HL-60 (cell line): ENCODE measurements around the gene SOST.
A peak's percentile ranks its signal among the peaks of the same experiment; 100 is the strongest.

Experiments
- DNase-seq, 2 experiments: peaks; one replicate each; pipeline ENCODE4 v3.0.0-alpha.2; 2010 to 2020; ENCODE audit warnings: low read depth in 1 of 2, low spot score in 1 of 2
- H3K27ac ChIP-seq: fragments of 250-450 bp; sonication (Bioruptor Pico); replicated peaks from 2 replicates; pipeline ENCODE4 v1.5.1; 2020; ENCODE audit warnings: mild to moderate bottlenecking, moderate library complexity
- H3K27me3 ChIP-seq: fragments of 250-450 bp; sonication (Bioruptor Pico); 2 replicates; pipeline ENCODE4 v1.5.1; 2021; ENCODE audit warnings: mild to moderate bottlenecking, moderate library complexity; ENCODE audit not compliant: insufficient read depth, poor library complexity, severe bottlenecking
- H3K4me3 ChIP-seq: replicated peaks from 2 replicates; pipeline ENCODE4 v1.5.1; 2011; ENCODE audit warnings: mild to moderate bottlenecking, control low read depth, low read length; ENCODE audit not compliant: insufficient read depth
- GABPA ChIP-seq: IDR thresholded peaks from 2 replicates; pipeline ENCODE4 v1.6.1; 2012; ENCODE audit warnings: low read depth
- POLR2AphosphoS5 ChIP-seq: IDR thresholded peaks from 2 replicates; pipeline ENCODE4 v1.6.1; 2012; ENCODE audit warnings: low read depth
- SPI1 ChIP-seq: IDR thresholded peaks from 2 replicates; pipeline ENCODE4 v1.6.1; 2012; ENCODE audit warnings: low read depth, mild to moderate bottlenecking, borderline replicate concordance
- TF ChIP-seq, protein P1 (sequence below): IDR thresholded peaks from 2 replicates; pipeline ENCODE4 v1.6.1; 2012; ENCODE audit warnings: low read depth; ENCODE audit not compliant: insufficient replicate concordance
- TF ChIP-seq, protein P2 (sequence below): IDR thresholded peaks from one replicate; pipeline ENCODE4 v1.5.1; 2011; ENCODE audit warnings: low read length, control low read depth, inconsistent platforms; ENCODE audit not compliant: insufficient read depth

SOST gene

DNA sequence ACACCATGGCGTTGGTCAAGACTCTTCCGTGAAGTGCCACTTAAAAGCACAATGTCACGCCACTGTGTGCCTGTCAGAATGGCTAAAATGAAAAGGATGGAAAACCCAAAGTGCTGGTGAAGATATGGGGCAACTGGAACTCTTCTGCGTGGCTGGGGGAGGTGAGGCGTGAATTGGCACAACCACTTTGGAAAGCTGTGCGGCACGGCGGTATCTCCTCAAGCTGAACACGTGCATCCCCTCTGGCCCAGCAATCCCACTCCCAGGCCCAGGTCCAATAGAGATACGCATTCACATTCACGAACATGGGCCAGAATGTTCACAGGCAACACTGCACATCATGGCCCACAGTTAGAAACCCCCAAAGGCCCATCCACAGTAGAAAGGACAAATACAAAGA is 11.3 kb upstream of the SOST start:
- Histone ChIP-seq H3K4me3 (no peak overlapping the region), H3K27ac (no peak overlapping the region), H3K27me3 (no peaks in the 10 kb centered on the region)
- TF ChIP-seq, protein P1, sequence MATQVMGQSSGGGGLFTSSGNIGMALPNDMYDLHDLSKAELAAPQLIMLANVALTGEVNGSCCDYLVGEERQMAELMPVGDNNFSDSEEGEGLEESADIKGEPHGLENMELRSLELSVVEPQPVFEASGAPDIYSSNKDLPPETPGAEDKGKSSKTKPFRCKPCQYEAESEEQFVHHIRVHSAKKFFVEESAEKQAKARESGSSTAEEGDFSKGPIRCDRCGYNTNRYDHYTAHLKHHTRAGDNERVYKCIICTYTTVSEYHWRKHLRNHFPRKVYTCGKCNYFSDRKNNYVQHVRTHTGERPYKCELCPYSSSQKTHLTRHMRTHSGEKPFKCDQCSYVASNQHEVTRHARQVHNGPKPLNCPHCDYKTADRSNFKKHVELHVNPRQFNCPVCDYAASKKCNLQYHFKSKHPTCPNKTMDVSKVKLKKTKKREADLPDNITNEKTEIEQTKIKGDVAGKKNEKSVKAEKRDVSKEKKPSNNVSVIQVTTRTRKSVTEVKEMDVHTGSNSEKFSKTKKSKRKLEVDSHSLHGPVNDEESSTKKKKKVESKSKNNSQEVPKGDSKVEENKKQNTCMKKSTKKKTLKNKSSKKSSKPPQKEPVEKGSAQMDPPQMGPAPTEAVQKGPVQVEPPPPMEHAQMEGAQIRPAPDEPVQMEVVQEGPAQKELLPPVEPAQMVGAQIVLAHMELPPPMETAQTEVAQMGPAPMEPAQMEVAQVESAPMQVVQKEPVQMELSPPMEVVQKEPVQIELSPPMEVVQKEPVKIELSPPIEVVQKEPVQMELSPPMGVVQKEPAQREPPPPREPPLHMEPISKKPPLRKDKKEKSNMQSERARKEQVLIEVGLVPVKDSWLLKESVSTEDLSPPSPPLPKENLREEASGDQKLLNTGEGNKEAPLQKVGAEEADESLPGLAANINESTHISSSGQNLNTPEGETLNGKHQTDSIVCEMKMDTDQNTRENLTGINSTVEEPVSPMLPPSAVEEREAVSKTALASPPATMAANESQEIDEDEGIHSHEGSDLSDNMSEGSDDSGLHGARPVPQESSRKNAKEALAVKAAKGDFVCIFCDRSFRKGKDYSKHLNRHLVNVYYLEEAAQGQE: no peak
- TF ChIP-seq, protein P2, sequence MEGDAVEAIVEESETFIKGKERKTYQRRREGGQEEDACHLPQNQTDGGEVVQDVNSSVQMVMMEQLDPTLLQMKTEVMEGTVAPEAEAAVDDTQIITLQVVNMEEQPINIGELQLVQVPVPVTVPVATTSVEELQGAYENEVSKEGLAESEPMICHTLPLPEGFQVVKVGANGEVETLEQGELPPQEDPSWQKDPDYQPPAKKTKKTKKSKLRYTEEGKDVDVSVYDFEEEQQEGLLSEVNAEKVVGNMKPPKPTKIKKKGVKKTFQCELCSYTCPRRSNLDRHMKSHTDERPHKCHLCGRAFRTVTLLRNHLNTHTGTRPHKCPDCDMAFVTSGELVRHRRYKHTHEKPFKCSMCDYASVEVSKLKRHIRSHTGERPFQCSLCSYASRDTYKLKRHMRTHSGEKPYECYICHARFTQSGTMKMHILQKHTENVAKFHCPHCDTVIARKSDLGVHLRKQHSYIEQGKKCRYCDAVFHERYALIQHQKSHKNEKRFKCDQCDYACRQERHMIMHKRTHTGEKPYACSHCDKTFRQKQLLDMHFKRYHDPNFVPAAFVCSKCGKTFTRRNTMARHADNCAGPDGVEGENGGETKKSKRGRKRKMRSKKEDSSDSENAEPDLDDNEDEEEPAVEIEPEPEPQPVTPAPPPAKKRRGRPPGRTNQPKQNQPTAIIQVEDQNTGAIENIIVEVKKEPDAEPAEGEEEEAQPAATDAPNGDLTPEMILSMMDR: no peak
- no peak for TF ChIP-seq GABPA
- no peak for TF ChIP-seq SPI1
- no peak for TF ChIP-seq POLR2AphosphoS5
- DNase-seq: no peak

DNA sequence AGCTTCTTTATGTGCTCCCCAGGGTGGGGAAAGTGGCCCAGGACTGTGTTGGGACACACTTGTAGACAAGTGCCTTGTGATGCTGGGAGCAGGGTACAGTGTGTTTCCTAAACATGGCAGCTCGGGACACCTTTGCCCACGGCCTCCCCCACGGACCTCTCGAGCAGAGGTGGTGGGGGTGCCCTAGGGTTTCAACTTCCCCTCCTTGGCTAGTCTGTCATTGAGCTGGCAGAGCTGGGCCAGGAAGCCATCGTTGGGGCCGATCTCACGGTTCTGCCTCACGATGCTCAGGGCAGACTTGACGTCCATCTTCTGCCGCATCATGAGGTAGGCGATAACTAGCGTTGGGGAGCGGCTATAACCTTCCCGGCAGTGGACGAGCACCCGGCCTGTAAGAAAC is 10.8 kb upstream of the SOST start:
- no peak overlapping the region for H3K4me3 ChIP-seq
- H3K27ac ChIP-seq: no peak overlapping the region; the same call in 1 of the 2 replicates
- H3K27me3 ChIP-seq: no peaks in the 10 kb centered on the region
- no peak for DNase-seq
- TF ChIP-seq POLR2AphosphoS5: no peak
- TF ChIP-seq, protein P2: no peak

DNA sequence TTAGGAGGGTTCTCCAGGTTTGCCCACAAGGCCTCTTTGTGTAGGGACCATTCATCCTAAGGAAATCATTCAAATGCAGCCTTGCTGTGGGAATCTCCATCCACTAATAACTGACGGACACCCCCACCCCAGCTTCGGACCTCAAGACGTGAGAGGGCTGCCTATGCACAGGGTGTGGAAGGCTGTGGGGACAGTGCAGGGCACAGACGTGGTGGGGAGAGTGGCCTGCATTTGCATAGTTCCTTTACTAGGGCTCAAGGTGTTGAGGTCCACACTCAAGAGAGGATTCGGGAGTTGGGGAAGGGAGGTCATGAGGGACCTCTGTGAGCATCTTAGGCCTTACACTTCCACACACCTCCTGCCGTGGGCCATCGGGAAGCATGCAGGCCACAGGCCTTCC is 10.4 kb upstream of the SOST start:
- no peaks in the 10 kb centered on the region for H3K27me3 ChIP-seq
- TF ChIP-seq GABPA (no peak), POLR2AphosphoS5 (no peak), SPI1 (no peak)
- TF ChIP-seq, protein P2: no peak
- TF ChIP-seq, protein P1: no peak
- DNase-seq: no peak
- peak overlapping the region; percentile 40 for H3K27ac ChIP-seq
- H3K4me3 ChIP-seq: no peak overlapping the region

DNA sequence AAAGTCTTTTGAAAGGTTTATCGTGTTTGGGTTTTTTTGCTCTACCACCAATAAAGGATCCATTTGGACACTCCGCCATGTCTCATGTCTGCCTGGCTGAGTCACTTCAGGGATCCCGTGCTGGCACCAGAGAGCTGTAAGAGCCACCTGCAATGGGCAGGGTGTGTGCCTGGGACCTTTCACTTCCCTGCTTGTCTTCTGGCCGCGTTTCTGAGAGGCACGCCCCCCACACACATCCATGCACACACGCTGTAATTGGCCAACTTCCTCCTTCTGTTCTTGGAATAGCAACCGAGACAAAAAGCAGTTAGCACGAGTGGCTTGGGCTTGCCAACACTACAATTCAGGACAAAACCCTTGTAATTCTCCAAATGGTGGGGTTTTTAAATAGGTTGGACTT is 9.8 kb upstream of the SOST start:
- H3K4me3 ChIP-seq: no peak overlapping the region
- peak; percentile 90 to 92 for DNase-seq
- H3K27me3 ChIP-seq: no peaks in the 10 kb centered on the region
- no peak for TF ChIP-seq GABPA
- TF ChIP-seq, protein P1: no peak
- TF ChIP-seq, protein P2: no peak
- peak; percentile 84 for TF ChIP-seq SPI1
- peak overlapping the region; percentile 40 for H3K27ac ChIP-seq
